K562 (cell line): Measurements from ENCODE around the gene KTI12. TPM values are rescaled to one million over a fixed set of nuclear protein-coding genes. Genes with fewer than 3 reads are reported as not detected.

ENCODE experiments used
- ATAC-seq: fragments of 200-7000 bp; cut with Tn5 transposase; 3 replicates; pipeline ENCODE4 v1.9.1; 2020; ENCODE audit warnings: moderate library complexity
- BruUV-seq: library from RNA; stranded (reverse); fragments of 400-500 nt; replicated peaks from 2 replicates; lab custom pipeline; 2021; lab: Mats Ljungman, UMichigan
- CTCF ChIA-PET: fragments of 300-600 bp; formaldehyde crosslinking; extraction: SDS; loops from one replicate; lab custom pipeline; 2021; ENCODE audit warnings: low intra/inter-chr PET ratio; lab: Yijun Ruan, JAX
- POLR2A ChIA-PET: fragments of 300-600, 350-650 bp; sonication (Branson Sonifier 250); formaldehyde crosslinking; extraction: SDS; loops from one replicate; lab custom pipeline; 2021; ENCODE audit warnings: antibody characterized with exemption, inconsistent platforms; lab: Yijun Ruan, JAX
- DNase-seq, 4 experiments: peaks; one replicate each; pipeline versions ENCODE4 v3.0.0 to v3.0.0-alpha.2; 2011 to 2018; ENCODE audit warnings: low spot score in 3 of 4, mixed read lengths in 3 of 4; ENCODE audit errors: extremely low read depth in 1 of 4
- FAIRE-seq: peaks from 2 replicates; lab custom pipeline; 2011; peaks lifted over from hg19 to GRCh38; lab: Jason Lieb, UNC
- H2AFZ ChIP-seq: 2 replicates; pipeline ENCODE4 v1.6.0; 2011; ENCODE audit warnings: low read depth, low read length, control low read depth, inconsistent platforms
- H3K27ac ChIP-seq: fragments of 200-600 bp; 3 replicates; pipeline ENCODE4 v1.8.0; 2011; ENCODE audit warnings: low read depth, mild to moderate bottlenecking, control low read depth, inconsistent platforms, low read length, moderate library complexity, mixed read lengths; ENCODE audit errors: extremely low read depth
- H3K27me3 ChIP-seq, 2 experiments: fragments of 300-600 bp in 1 of 2; 2 replicates in 1 of 2; 3 replicates in 1 of 2; pipeline versions ENCODE4 v1.6.0 to v1.8.0; 2011; ENCODE audit warnings: inconsistent platforms in 2 of 2, low read length in 2 of 2, mild to moderate bottlenecking in 1 of 2, mixed read lengths in 1 of 2, moderate library complexity in 1 of 2; ENCODE audit not compliant: control insufficient read depth in 2 of 2, insufficient read depth in 2 of 2
- H3K36me3 ChIP-seq: fragments of 300-600 bp; 3 replicates; pipeline ENCODE4 v1.8.0; 2011; ENCODE audit warnings: mild to moderate bottlenecking, low read length, inconsistent platforms; ENCODE audit not compliant: control insufficient read depth, insufficient read depth
- H3K4me1 ChIP-seq, 2 experiments: fragments of 200-600 bp in 1 of 2; replicated peaks in 1 of 2; 2 replicates in 1 of 2; 3 replicates in 1 of 2; pipeline versions ENCODE4 v1.5.1 to v1.8.0; 2011; ENCODE audit warnings: inconsistent platforms in 2 of 2, low read length in 2 of 2, mild to moderate bottlenecking in 1 of 2, mixed read lengths in 1 of 2, moderate library complexity in 1 of 2; ENCODE audit not compliant: control insufficient read depth in 2 of 2, insufficient read depth in 2 of 2
- H3K4me2 ChIP-seq: 2 replicates; pipeline ENCODE4 v1.6.1; 2011; ENCODE audit warnings: low read length, control low read depth, inconsistent platforms, mixed read lengths; ENCODE audit not compliant: insufficient read depth
- H3K4me3 ChIP-seq: fragments of 200-600 bp; sonication (generic), shearing (Covaris generic); 2 replicates; pipeline ENCODE4 v1.5.1; 2016; ENCODE audit warnings: control low read depth, inconsistent platforms
- H3K79me2 ChIP-seq: fragments of 200-600 bp; 3 replicates; pipeline ENCODE4 v1.8.0; 2011; ENCODE audit warnings: low read length, inconsistent platforms; ENCODE audit not compliant: control insufficient read depth, insufficient read depth
- H3K9ac ChIP-seq, 2 experiments: 2 replicates each; pipeline versions ENCODE4 v1.6.0 to v1.6.1; 2011; ENCODE audit warnings: low read depth in 2 of 2, low read length in 2 of 2, control low read depth in 1 of 2, inconsistent platforms in 1 of 2, mild to moderate bottlenecking in 1 of 2, mixed read lengths in 1 of 2; ENCODE audit not compliant: insufficient read depth in 1 of 2
- H3K9me1 ChIP-seq: one replicate; pipeline ENCODE4 v1.6.0; 2011; ENCODE audit warnings: inconsistent platforms, mild to moderate bottlenecking, low read length, moderate library complexity; ENCODE audit not compliant: control insufficient read depth, insufficient read depth
- H3K9me3 ChIP-seq: replicated peaks from 2 replicates; pipeline ENCODE4 v1.5.1; 2011; ENCODE audit warnings: low read depth, low read length, inconsistent platforms; ENCODE audit not compliant: control insufficient read depth, insufficient read depth
- H4K20me1 ChIP-seq: replicated peaks from 2 replicates; pipeline ENCODE4 v1.6.1; 2011; ENCODE audit warnings: low read length, inconsistent platforms, mixed read lengths; ENCODE audit not compliant: control insufficient read depth, insufficient read depth
- ASH1L ChIP-seq: fragments of 450-650 bp; IDR thresholded peaks from 2 replicates; pipeline ENCODE4 v1.6.1; 2018; ENCODE audit warnings: borderline replicate concordance, mild to moderate bottlenecking, low read depth; ENCODE audit not compliant: partially characterized antibody
- BRF1 ChIP-seq: IDR thresholded peaks from 3 replicates; pipeline ENCODE4 v1.6.1; 2011; ENCODE audit warnings: borderline replicate concordance, mild to moderate bottlenecking; ENCODE audit not compliant: insufficient read length; ENCODE audit errors: extremely low read depth
- CCNT2 ChIP-seq: IDR thresholded peaks from 2 replicates; pipeline ENCODE4 v1.6.1; 2011; ENCODE audit warnings: borderline replicate concordance, low read depth, mild to moderate bottlenecking, moderate library complexity, mixed read lengths, low read length; ENCODE audit not compliant: insufficient read length; ENCODE audit errors: extremely low read depth
- CHD4 ChIP-seq: fragments of 200-600 bp; sonication (generic); IDR thresholded peaks from 3 replicates; pipeline ENCODE4 v1.6.1; 2012; ENCODE audit warnings: low read depth, mild to moderate bottlenecking, mixed read lengths, low read length, inconsistent platforms; ENCODE audit not compliant: insufficient read depth, insufficient replicate concordance, poor library complexity, severe bottlenecking
- GATAD2A ChIP-seq: fragments of 450-650 bp; IDR thresholded peaks from 2 replicates; pipeline ENCODE4 v1.6.1; 2017
- JUNB ChIP-seq: fragments of 450-650 bp; formaldehyde crosslinking; conservative IDR thresholded peaks from 2 replicates; pipeline ENCODE4 v1.4.0; 2020; ENCODE audit warnings: mild to moderate bottlenecking
- KLF13 ChIP-seq: fragments of 450-650 bp; IDR thresholded peaks from 2 replicates; pipeline ENCODE4 v1.6.1; 2016; ENCODE audit warnings: missing genetic modification characterization, low read depth, mild to moderate bottlenecking, missing compliant biosample characterization, moderate library complexity, borderline replicate concordance
- LEF1 ChIP-seq: fragments of 450-650 bp; IDR thresholded peaks from 2 replicates; pipeline ENCODE4 v1.6.1; 2016; ENCODE audit warnings: mild to moderate bottlenecking
- PTTG1 ChIP-seq: fragments of 450-650 bp; IDR thresholded peaks from 2 replicates; pipeline ENCODE4 v1.6.1; 2016; ENCODE audit warnings: low read depth, mild to moderate bottlenecking, missing genetic modification characterization, missing compliant biosample characterization
- RBBP5 ChIP-seq: fragments of 200-600 bp; sonication (generic); IDR thresholded peaks from 2 replicates; pipeline ENCODE4 v1.6.1; 2012; ENCODE audit warnings: borderline replicate concordance, mild to moderate bottlenecking, low read length, control low read depth, inconsistent platforms; ENCODE audit not compliant: insufficient read depth, poor library complexity, severe bottlenecking
- RBFOX2 ChIP-seq: fragments of 200-400 bp; formaldehyde crosslinking; IDR thresholded peaks from 2 replicates; pipeline ENCODE4 v1.6.1; 2017; ENCODE audit warnings: low read depth, mild to moderate bottlenecking, low read length, moderate library complexity
- RBM22 ChIP-seq: fragments of 200-400 bp; formaldehyde crosslinking; IDR thresholded peaks from 2 replicates; pipeline ENCODE4 v1.6.1; 2018; ENCODE audit warnings: low read length, low read depth; ENCODE audit not compliant: poor library complexity, severe bottlenecking
- RUNX1 ChIP-seq: sonication (generic); IDR thresholded peaks from 2 replicates; pipeline ENCODE4 v1.6.1; 2016; ENCODE audit warnings: antibody characterized with exemption, low read depth
- SMAD4 ChIP-seq: fragments of 250-450 bp; sonication (Bioruptor Pico); conservative IDR thresholded peaks from 2 replicates; pipeline ENCODE4 v1.8.0; 2021; ENCODE audit warnings: inconsistent platforms, mild to moderate bottlenecking, moderate library complexity
- SMARCA5 ChIP-seq: fragments of 450-650 bp; IDR thresholded peaks from 2 replicates; pipeline ENCODE4 v1.6.1; 2016
- SMARCB1 ChIP-seq: IDR thresholded peaks from 2 replicates; pipeline ENCODE4 v1.6.1; 2011; ENCODE audit warnings: improper control_type of control experiment, low read depth; ENCODE audit not compliant: insufficient read length
- SNIP1 ChIP-seq: fragments of 450-650 bp; IDR thresholded peaks from 2 replicates; pipeline ENCODE4 v1.7.1; 2017; ENCODE audit warnings: low read depth, mild to moderate bottlenecking
- TARDBP ChIP-seq: fragments of 450-650 bp; IDR thresholded peaks from 2 replicates; pipeline ENCODE4 v1.6.1; 2016
- ZBTB17 ChIP-seq: fragments of 450-650 bp; formaldehyde crosslinking; IDR thresholded peaks from 2 replicates; pipeline ENCODE4 v1.4.0; 2020; ENCODE audit warnings: mild to moderate bottlenecking
- ZFPM2 ChIP-seq: fragments of 250-450 bp; sonication (Bioruptor Pico); IDR thresholded peaks from 2 replicates; pipeline ENCODE4 v1.5.1; 2022; ENCODE audit warnings: mild to moderate bottlenecking
- WGBS: fragments of 100-300 bp; shearing (Covaris generic); methylation state at CpG from one replicate; pipeline ENCODE4 v1.1.6; 2016; ENCODE audit warnings: low coverage, mixed read lengths; ENCODE audit not compliant: insufficient coverage; ENCODE audit errors: missing lambda C conversion rate; 5-methylcytosine and 5-hydroxymethylcytosine counted together
- in situ Hi-C: fragments of 300-500 bp; cut with MboI; formaldehyde crosslinking; loops from 4 replicates; pipeline ENCODE4 v1.15.0; 2018; ENCODE audit warnings: inconsistent platforms, mixed read lengths
- intact Hi-C: fragments of 100-400 bp; cut with micrococcal nuclease; formaldehyde crosslinking; loops from 2 replicates; pipeline ENCODE4 v1.14.2; 2022
- polyA plus RNA-seq, 8 experiments: library from polyadenylated mRNA; depleted of rRNA in 4 of 8; stranded (reverse) in 5 of 8; unstranded in 3 of 8; fragments of >200 nt; fragmentation: Nextera tagmentation in 2 of 8; fragmentation: Illumina TruSeq in 1 of 8; extraction: Ambion mirVana in 2 of 8; extraction: Trizol in 1 of 8; gene quantifications; 2 replicates each; pipeline versions ENCODE4 v1.2.1 to v1.2.3, GENCODE V29; 2011 to 2014; ENCODE audit warnings: inconsistent platforms in 1 of 8, missing spikeins in 1 of 8
- total RNA-seq, 7 experiments: library from RNA; depleted of rRNA in 6 of 7; stranded (reverse); fragments of >200 nt in 6 of 7; fragmentation: Illumina TruSeq in 2 of 7; extraction: Trizol in 2 of 7; gene quantifications; 2 replicates each; pipeline versions ENCODE4 v1.2.1 to v1.2.3, GENCODE V29; 2011 to 2021; ENCODE audit warnings: low replicate concordance in 1 of 7
- TF ChIP-seq, protein P1 (sequence below), 2 experiments: fragments of 450-650 bp; IDR thresholded peaks; 2 replicates each; pipeline ENCODE4 v1.6.1; 2016
- TF ChIP-seq, protein P2 (sequence below): fragments of 450-650 bp; formaldehyde crosslinking; IDR thresholded peaks from 2 replicates; pipeline ENCODE4 v1.4.0; 2020; ENCODE audit warnings: mild to moderate bottlenecking, moderate library complexity

KTI12 gene
- total and polyA plus RNA-seq, 9 of the 15 experiments (the other 6 are each of a cell fraction or from before 2014, with no cell fraction given): 3.1 to 22.8 (median 11.6) TPM

DNA sequence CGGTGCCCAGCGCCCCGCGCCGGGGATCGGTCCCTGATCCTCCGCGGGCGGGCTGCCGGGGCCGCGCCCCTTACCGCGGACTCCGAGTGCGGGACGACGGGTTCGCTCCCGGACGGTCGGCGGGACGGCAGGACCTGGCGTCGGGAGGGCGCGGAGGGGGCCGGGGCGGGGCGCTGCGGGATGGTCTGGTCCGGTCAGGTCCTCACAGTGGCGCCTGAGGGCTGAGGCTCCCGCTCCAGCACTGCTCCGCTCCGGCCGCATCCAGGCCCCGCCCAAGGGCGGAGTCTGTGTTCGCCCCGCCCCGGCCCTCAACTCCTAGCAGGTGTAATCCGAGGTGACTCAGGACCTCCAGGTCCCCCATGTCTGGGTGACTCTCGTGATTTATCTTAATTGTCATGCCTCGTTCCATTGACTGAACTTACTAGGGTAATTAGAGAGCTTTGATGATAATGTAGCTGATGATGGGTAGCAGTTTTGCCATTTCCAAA, 43.1 kb downstream of the KTI12 start, which contains the start of gene RAB3B:
Gene RAB3B, minus strand, starts transcription at position 223 of the 488 bp plus-strand sequence. CDS start 13,583 bp downstream, outside the sequence.
- 1% methylated on average over 38 of the region's 46 CpGs for whole genome bisulfite sequencing
- Histone ChIP-seq H3K9me3 (no peaks in the 10 kb centered on the region), H3K27me3 (peaks cover 20 to 47% of the 10 kb centered on the region in 2 experiments), H3K9me1 (no peaks in the 10 kb centered on the region), H3K4me1 (peaks cover 0 to 11% of the 10 kb centered on the region in 2 experiments; a peak in 3 of 5 replicates), H3K36me3 (no peaks in the 10 kb centered on the region), H2AFZ (peak within 1 kb of the TSS; percentile 75), H3K27ac (no peak within 1 kb of the TSS), H4K20me1 (no peaks in the 10 kb centered on the region), H3K4me2 (peak within 1 kb of the TSS; percentile 40; the same call in 1 of the 2 replicates), H3K9ac (peak within 1 kb of the TSS in 1 of 2 experiments; percentile 87; a peak in 2 of 4 replicates), H3K79me2 (no peaks in the 10 kb centered on the region), H3K4me3 (peak within 1 kb of the TSS; percentile 50)
- DNase-seq: peak; percentile 88 to 96 (median 94)
- peak; percentile 81 for FAIRE-seq
- ATAC-seq: peak; percentile 100
- ChIA-PET CTCF (no interaction called here), POLR2A (interaction anchor here (0.7 kb wide), 1 partner anchor 10 kb away, joined by 3 read pairs; no protein-coding TSS in a partner anchor)
- in situ Hi-C loops: loop anchor here (10.0 kb wide), 1 partner anchor 56 kb away; no protein-coding TSS in a partner anchor
- no TSS peak for BruUV-seq
- intact Hi-C loops: no loop called here
- no peak for TF ChIP-seq ASH1L
- TF ChIP-seq RBFOX2: peak; percentile 49; the same call in 1 of the 2 replicates
- no peak for TF ChIP-seq SMARCA5
- no peak for TF ChIP-seq TARDBP
- no peak for TF ChIP-seq KLF13 (tag)
- TF ChIP-seq, protein P1, sequence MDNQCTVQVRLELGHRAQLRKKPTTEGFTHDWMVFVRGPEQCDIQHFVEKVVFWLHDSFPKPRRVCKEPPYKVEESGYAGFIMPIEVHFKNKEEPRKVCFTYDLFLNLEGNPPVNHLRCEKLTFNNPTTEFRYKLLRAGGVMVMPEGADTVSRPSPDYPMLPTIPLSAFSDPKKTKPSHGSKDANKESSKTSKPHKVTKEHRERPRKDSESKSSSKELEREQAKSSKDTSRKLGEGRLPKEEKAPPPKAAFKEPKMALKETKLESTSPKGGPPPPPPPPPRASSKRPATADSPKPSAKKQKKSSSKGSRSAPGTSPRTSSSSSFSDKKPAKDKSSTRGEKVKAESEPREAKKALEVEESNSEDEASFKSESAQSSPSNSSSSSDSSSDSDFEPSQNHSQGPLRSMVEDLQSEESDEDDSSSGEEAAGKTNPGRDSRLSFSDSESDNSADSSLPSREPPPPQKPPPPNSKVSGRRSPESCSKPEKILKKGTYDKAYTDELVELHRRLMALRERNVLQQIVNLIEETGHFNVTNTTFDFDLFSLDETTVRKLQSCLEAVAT (IDR thresholded peaks at IDR 0.05): no peak
- peak; percentile 43 for TF ChIP-seq CCNT2
- no peak for TF ChIP-seq ZBTB17 (CRISPR knock-in tag)
- no peak for TF ChIP-seq RBM22
- peak; percentile 65; the same call in 1 of the 2 replicates for TF ChIP-seq SMAD4
- TF ChIP-seq CHD4: no peak
- no peak for TF ChIP-seq GATAD2A
- TF ChIP-seq BRF1: no peak
- TF ChIP-seq PTTG1: no peak
- TF ChIP-seq, protein P2, sequence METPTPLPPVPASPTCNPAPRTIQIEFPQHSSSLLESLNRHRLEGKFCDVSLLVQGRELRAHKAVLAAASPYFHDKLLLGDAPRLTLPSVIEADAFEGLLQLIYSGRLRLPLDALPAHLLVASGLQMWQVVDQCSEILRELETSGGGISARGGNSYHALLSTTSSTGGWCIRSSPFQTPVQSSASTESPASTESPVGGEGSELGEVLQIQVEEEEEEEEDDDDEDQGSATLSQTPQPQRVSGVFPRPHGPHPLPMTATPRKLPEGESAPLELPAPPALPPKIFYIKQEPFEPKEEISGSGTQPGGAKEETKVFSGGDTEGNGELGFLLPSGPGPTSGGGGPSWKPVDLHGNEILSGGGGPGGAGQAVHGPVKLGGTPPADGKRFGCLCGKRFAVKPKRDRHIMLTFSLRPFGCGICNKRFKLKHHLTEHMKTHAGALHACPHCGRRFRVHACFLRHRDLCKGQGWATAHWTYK (CRISPR knock-in tag): no peak
- no peak for TF ChIP-seq SMARCB1
- TF ChIP-seq SNIP1: no peak
- TF ChIP-seq RUNX1: no peak; the same call in 1 of the 2 replicates
- no peak for TF ChIP-seq JUNB (CRISPR knock-in tag)
- no peak for TF ChIP-seq ZFPM2 (CRISPR knock-in tag)
- no peak for TF ChIP-seq LEF1
- no peak for TF ChIP-seq RBBP5
